Measurements from ENCODE around the gene VPS26B. TPM values are rescaled to one million over a fixed set of nuclear protein-coding genes. Genes with fewer than 3 reads are reported as not detected.

The VPS26B gene
- total and polyA plus RNA-seq, 2 donors (not counting 3 experiments of a cell fraction or from before 2014, with no cell fraction given): 40.2 to 53.1 TPM

GRCh38 chr11:134238956-134239355 lies 14.5 kb downstream of the VPS26B start:
- no peak for FAIRE-seq

More at GRCh38 chr11:134238956-134239355, 14.5 kb downstream of the VPS26B start:
- Histone ChIP-seq H3K36me3 (ENCODE audit: control insufficient read depth in 2 of 2, extremely low read depth in 1 of 2, insufficient read depth in 2 of 2, low read length in 2 of 2) (peaks cover 4 to 23% of the 10 kb centered on the region in 2 experiments), H4K20me1 (replicated peaks; ENCODE audit: control insufficient read depth, extremely low read depth, insufficient read depth, low read length) (no peaks in the 10 kb centered on the region), H3K4me3 (replicated peaks in 1 of 3; ENCODE audit: insufficient read depth in 1 of 3, low read depth in 1 of 3, low read length in 3 of 3) (no peak overlapping the region), H3K9ac (replicated peaks; ENCODE audit: extremely low read depth, insufficient read depth, low read length) (no peak overlapping the region), H3K9me3 (replicated peaks; ENCODE audit: control insufficient read depth, insufficient read depth, low read length) (no peaks in the 10 kb centered on the region), H3K27me3 (ENCODE audit: control insufficient read depth in 2 of 2, insufficient read depth in 2 of 2, low read length in 2 of 2) (no peaks in the 10 kb centered on the region), H3K27ac (ENCODE audit: insufficient read depth, low read depth, low read length) (no peak overlapping the region), H3K4me2 (ENCODE audit: insufficient read depth, low read length) (no peak overlapping the region), H3K79me2 (ENCODE audit: control insufficient read depth, insufficient read depth, low read length) (peaks cover 3% of the 10 kb centered on the region), H2AFZ (ENCODE audit: low read depth, low read length) (no peak overlapping the region), H3K9me1 (replicated peaks; ENCODE audit: control insufficient read depth, extremely low read depth, insufficient read depth, low read length) (no peaks in the 10 kb centered on the region), H3K4me1 (ENCODE audit: control insufficient read depth, extremely low read depth, insufficient read depth, low read length) (no peaks in the 10 kb centered on the region)
- intact Hi-C loops (cut with micrococcal nuclease) (no loop called here), dilution Hi-C loops (cut with MboI; ENCODE audit: extremely low pct_ligation_motif_present, low sequenced_read_pairs) (no loop called here)
- TF ChIP-seq MAX (IDR thresholded peaks at IDR 0.05; ENCODE audit: insufficient read depth, insufficient read length): no peak
- TF ChIP-seq MYC (IDR thresholded peaks at IDR 0.05; ENCODE audit: low read depth, low read length): no peak
- TF ChIP-seq CTCF (IDR thresholded peaks at IDR 0.05; ENCODE audit: extremely low read depth in 1 of 2, insufficient read depth in 1 of 2, low read depth in 1 of 2, low read length in 2 of 2): no peak
- TF ChIP-seq GATA2 (IDR thresholded peaks at IDR 0.05; ENCODE audit: insufficient read depth, insufficient read length, low read depth, low read length): no peak
- TF ChIP-seq POLR2A (IDR thresholded peaks at IDR 0.05; ENCODE audit: low read depth, low read length): no peak
- no peak for TF ChIP-seq EZH2 (IDR thresholded peaks at IDR 0.05; ENCODE audit: borderline replicate concordance, low read depth, low read length, severe bottlenecking)
- TF ChIP-seq FOS (IDR thresholded peaks at IDR 0.05; ENCODE audit: borderline replicate concordance, insufficient read depth, low read length): no peak
- no peak for TF ChIP-seq POLR2AphosphoS5 (IDR thresholded peaks at IDR 0.05; ENCODE audit: insufficient read depth, low read depth, low read length)
- TF ChIP-seq JUN (IDR thresholded peaks at IDR 0.05; ENCODE audit: borderline replicate concordance, insufficient read depth, insufficient read length, low read depth): no peak
- CTCF ChIA-PET: no interaction called here
- POLR2A ChIA-PET: no interaction called here
- BruUV-seq (replicated peaks): no TSS peak
- no peak for DNase-seq (ENCODE audit: low read depth, low spot score)
